ENCODE results near the gene PPA1. TPM values are rescaled to one million over a fixed set of nuclear protein-coding genes. Genes with fewer than 3 reads are reported as not detected.
"Not testable (repeated sequence)": the region's sequence is repeated elsewhere in the genome, so short reads cannot be mapped to it uniquely, and the experiment has no call there.

The PPA1 gene
- total RNA-seq, 5 donors from 2014 or later (not counting 1 experiment from before 2014, with no cell fraction given), result 56.7 to 78.4 (median 64.4) TPM

GRCh38 chr10:70227548-70228320 lies 5.5 kb downstream of the PPA1 start:
- no peaks in the 10 kb centered on the region for H3K27me3 Mint-ChIP-seq
- no peaks in the 10 kb centered on the region for H3K27me3 ChIP-seq (replicated peaks in 1 of 2; ENCODE audit: control insufficient read depth in 2 of 2, extremely low read depth in 1 of 2, insufficient read depth in 2 of 2, low read length in 1 of 2)
- POLR2A ChIA-PET, result no interaction called here
- H3K4me1 Mint-ChIP-seq, result peaks cover 23 to 41% (median 36%) of the 10 kb centered on the region in 3 donors
- no peaks in the 10 kb centered on the region for H3K9me3 Mint-ChIP-seq
- no CpG with 5 or more reads among the region's 3 CpGs for WGBS (ENCODE audit: insufficient coverage)
- no peak overlapping the region for H3K4me3 Mint-ChIP-seq
- no peak overlapping the region for H3K27ac ChIP-seq (ENCODE audit: low read length)
- peaks cover 10% of the 10 kb centered on the region for H3K36me3 Mint-ChIP-seq
- H3K9me3 ChIP-seq, result no peaks in the 10 kb centered on the region
- peaks cover 3 to 17% of the 10 kb centered on the region in 2 experiments for H3K4me1 ChIP-seq (ENCODE audit: control insufficient read depth in 1 of 2, extremely low read depth in 1 of 2, insufficient read depth in 2 of 2, low read length in 2 of 2)
- DNase-seq (no peak), ATAC-seq (replicated peaks in 1 of 4) (no peak)
- H3K27ac Mint-ChIP-seq, result no peak overlapping the region
- no peak overlapping the region for H3K4me3 ChIP-seq (ENCODE audit: control insufficient read depth in 1 of 2, extremely low read depth in 1 of 2, low read length in 1 of 2)
- H3K36me3 ChIP-seq (ENCODE audit: control insufficient read depth in 2 of 2, extremely low read depth in 1 of 2, insufficient read depth in 1 of 2, low read length in 1 of 2), result peaks cover 0 to 2% of the 10 kb centered on the region in 2 donors
- CTCF ChIA-PET, result interaction anchor here (1.2 to 2.7 kb wide), 2 partner anchors 137 kb away, joined by 4 to 11 read pairs; no protein-coding TSS in a partner anchor

- H3K4me3 Mint-ChIP-seq, result no peak overlapping the region
- 90% methylated on average over 2 of the region's 2 CpGs for WGBS (ENCODE audit: insufficient coverage)
- ChIA-PET POLR2A (interaction anchor here in 1 of 2 donors (0.6 kb wide), 1 partner anchor 74 kb away, joined by 3 read pairs; no protein-coding TSS in a partner anchor), CTCF (interaction anchor here (0.7 to 2.8 kb wide), 5 partner anchors 50 to 141 kb away, joined by 4 to 8 read pairs (median 7); partner anchors contain the start of gene TYSND1 (in 1 of the 2))
- peaks cover 8% of the 10 kb centered on the region for H3K36me3 Mint-ChIP-seq
- H3K27me3 ChIP-seq (replicated peaks in 1 of 2; ENCODE audit: control insufficient read depth in 2 of 2, extremely low read depth in 1 of 2, insufficient read depth in 2 of 2, low read length in 1 of 2), result no peaks in the 10 kb centered on the region
- ATAC-seq (replicated peaks in 1 of 4) (no peak), DNase-seq (no peak)
- no peak overlapping the region for H3K27ac Mint-ChIP-seq
- H3K9me3 Mint-ChIP-seq, result no peaks in the 10 kb centered on the region
- peaks cover 0 to 1% of the 10 kb centered on the region in 2 donors for H3K36me3 ChIP-seq (ENCODE audit: control insufficient read depth in 2 of 2, extremely low read depth in 1 of 2, insufficient read depth in 1 of 2, low read length in 1 of 2)
- H3K9me3 ChIP-seq, result no peaks in the 10 kb centered on the region
- no peak overlapping the region for H3K27ac ChIP-seq (ENCODE audit: low read length)
- peaks cover 3 to 8% of the 10 kb centered on the region in 2 experiments for H3K4me1 ChIP-seq (ENCODE audit: control insufficient read depth in 1 of 2, extremely low read depth in 1 of 2, insufficient read depth in 2 of 2, low read length in 2 of 2)
- peaks cover 16 to 30% (median 22%) of the 10 kb centered on the region in 3 donors for H3K4me1 Mint-ChIP-seq
- H3K27me3 Mint-ChIP-seq, result no peaks in the 10 kb centered on the region
- no peak overlapping the region for H3K4me3 ChIP-seq (ENCODE audit: control insufficient read depth in 1 of 2, extremely low read depth in 1 of 2, low read length in 1 of 2)
Measured at GRCh38 chr10:70223728-70224127, 9.5 kb downstream of the PPA1 start.

GRCh38 chr10:70222811-70223447 lies 10.3 kb downstream of the PPA1 start:
- H3K4me1 ChIP-seq (ENCODE audit: control insufficient read depth in 1 of 2, extremely low read depth in 1 of 2, insufficient read depth in 2 of 2, low read length in 2 of 2); H3K4me3 ChIP-seq (ENCODE audit: control insufficient read depth in 1 of 2, extremely low read depth in 1 of 2, low read length in 1 of 2); ATAC-seq (replicated peaks in 1 of 4); H3K36me3 ChIP-seq (ENCODE audit: control insufficient read depth in 2 of 2, extremely low read depth in 1 of 2, insufficient read depth in 1 of 2, low read length in 1 of 2); H3K27ac ChIP-seq (ENCODE audit: low read length); H3K27me3 Mint-ChIP-seq; POLR2A ChIA-PET; H3K9me3 Mint-ChIP-seq; DNase-seq; H3K4me3 Mint-ChIP-seq; H3K9me3 ChIP-seq; H3K27me3 ChIP-seq (replicated peaks in 1 of 2; ENCODE audit: control insufficient read depth in 2 of 2, extremely low read depth in 1 of 2, insufficient read depth in 2 of 2, low read length in 1 of 2): not testable (repeated sequence)
- peak overlapping the region; percentile 68 to 83 for H3K27ac Mint-ChIP-seq
- no CpG with 5 or more reads among the region's 9 CpGs for WGBS (ENCODE audit: insufficient coverage)
- peaks cover 11% of the 10 kb centered on the region for H3K36me3 Mint-ChIP-seq
- H3K4me1 Mint-ChIP-seq, result peaks cover 16 to 25% (median 18%) of the 10 kb centered on the region in 3 donors
- CTCF ChIA-PET, result interaction anchor here (0.6 to 4.2 kb wide), 14 partner anchors 9 to 655 kb away, joined by 3 to 177 read pairs (median 4); partner anchors contain the start of gene TYSND1 (in 1 of the 2)

- no peaks in the 10 kb centered on the region for H3K27me3 ChIP-seq (replicated peaks in 1 of 2; ENCODE audit: control insufficient read depth in 2 of 2, extremely low read depth in 1 of 2, insufficient read depth in 2 of 2, low read length in 1 of 2)
- no peak for ATAC-seq (replicated peaks in 1 of 4)
- no peaks in the 10 kb centered on the region for H3K9me3 ChIP-seq
- no peak for DNase-seq
- Mint-ChIP-seq H3K27ac (no peak overlapping the region), H3K4me3 (no peak overlapping the region), H3K27me3 (no peaks in the 10 kb centered on the region), H3K4me1 (peaks cover 16 to 23% (median 17%) of the 10 kb centered on the region in 3 donors), H3K36me3 (peaks cover 11% of the 10 kb centered on the region), H3K9me3 (no peaks in the 10 kb centered on the region)
- POLR2A ChIA-PET, result interaction anchor here (0.7 kb wide), 2 partner anchors 11 to 45 kb away, joined by 3 to 6 read pairs; no protein-coding TSS in a partner anchor
- peaks cover 3 to 8% of the 10 kb centered on the region in 2 experiments for H3K4me1 ChIP-seq (ENCODE audit: control insufficient read depth in 1 of 2, extremely low read depth in 1 of 2, insufficient read depth in 2 of 2, low read length in 2 of 2)
- H3K27ac ChIP-seq (ENCODE audit: low read length), result no peak overlapping the region
- peaks cover 0 to 7% of the 10 kb centered on the region in 2 donors for H3K36me3 ChIP-seq (ENCODE audit: control insufficient read depth in 2 of 2, extremely low read depth in 1 of 2, insufficient read depth in 1 of 2, low read length in 1 of 2)
- CTCF ChIA-PET, result interaction anchor here (0.6 to 4.2 kb wide), 25 partner anchors 8 to 656 kb away, joined by 3 to 177 read pairs (median 4); partner anchors contain the start of genes TYSND1 (in 2 of the 2), EIF4EBP2 (in 1 of the 2) and PPA1 (in 1 of the 2)
- WGBS (ENCODE audit: insufficient coverage), result no CpG with 5 or more reads among the region's 3 CpGs
- no peak overlapping the region for H3K4me3 ChIP-seq (ENCODE audit: control insufficient read depth in 1 of 2, extremely low read depth in 1 of 2, low read length in 1 of 2)
Measured at GRCh38 chr10:70222340-70222794, 10.9 kb downstream of the PPA1 start.

GRCh38 chr10:70221030-70221429 lies 12.2 kb downstream of the PPA1 start:
- Mint-ChIP-seq H3K4me1 (peaks cover 14 to 18% (median 16%) of the 10 kb centered on the region in 3 donors), H3K36me3 (peaks cover 11% of the 10 kb centered on the region), H3K27ac (peak overlapping the region; percentile 83 to 85), H3K4me3 (peak overlapping the region in 1 of 3 donors; percentile 56), H3K9me3 (no peaks in the 10 kb centered on the region), H3K27me3 (no peaks in the 10 kb centered on the region)
- ChIA-PET POLR2A (interaction anchor here (0.6 to 1.0 kb wide), 4 partner anchors 11 to 716 kb away, joined by 3 to 4 read pairs (median 4); no protein-coding TSS in a partner anchor), CTCF (interaction anchor here (0.6 to 4.2 kb wide), 33 partner anchors 9 to 204 kb away, joined by 3 to 177 read pairs (median 4); partner anchors contain the start of genes EIF4EBP2 (in 1 of the 2), PPA1 (in 1 of the 2) and TYSND1 (in 1 of the 2))
- DNase-seq (no peak), ATAC-seq (replicated peaks in 1 of 4) (no peak)
- Histone ChIP-seq H3K27ac (ENCODE audit: low read length) (peak overlapping the region; percentile 6), H3K4me3 (ENCODE audit: control insufficient read depth in 1 of 2, extremely low read depth in 1 of 2, low read length in 1 of 2) (no peak overlapping the region), H3K36me3 (ENCODE audit: control insufficient read depth in 2 of 2, extremely low read depth in 1 of 2, insufficient read depth in 1 of 2, low read length in 1 of 2) (peaks cover 0 to 15% of the 10 kb centered on the region in 2 donors), H3K4me1 (ENCODE audit: control insufficient read depth in 1 of 2, extremely low read depth in 1 of 2, insufficient read depth in 2 of 2, low read length in 2 of 2) (peaks cover 3 to 6% of the 10 kb centered on the region in 2 experiments), H3K9me3 (no peaks in the 10 kb centered on the region), H3K27me3 (replicated peaks in 1 of 2; ENCODE audit: control insufficient read depth in 2 of 2, extremely low read depth in 1 of 2, insufficient read depth in 2 of 2, low read length in 1 of 2) (no peaks in the 10 kb centered on the region)
- 29% methylated on average over 1 of the region's 1 CpG for WGBS (ENCODE audit: insufficient coverage)

GRCh38 chr10:70212879-70213278 lies 20.4 kb downstream of the PPA1 start:
- Mint-ChIP-seq H3K9me3 (no peaks in the 10 kb centered on the region), H3K27ac (no peak overlapping the region), H3K4me1 (no peaks in the 10 kb centered on the region), H3K27me3 (no peaks in the 10 kb centered on the region), H3K36me3 (peaks cover 30% of the 10 kb centered on the region), H3K4me3 (no peak overlapping the region)
- Histone ChIP-seq H3K27me3 (replicated peaks in 1 of 2; ENCODE audit: control insufficient read depth in 2 of 2, extremely low read depth in 1 of 2, insufficient read depth in 2 of 2, low read length in 1 of 2) (no peaks in the 10 kb centered on the region), H3K27ac (ENCODE audit: low read length) (no peak overlapping the region), H3K4me3 (ENCODE audit: control insufficient read depth in 1 of 2, extremely low read depth in 1 of 2, low read length in 1 of 2) (no peak overlapping the region), H3K36me3 (ENCODE audit: control insufficient read depth in 2 of 2, extremely low read depth in 1 of 2, insufficient read depth in 1 of 2, low read length in 1 of 2) (peaks cover 7 to 47% of the 10 kb centered on the region in 2 donors), H3K4me1 (ENCODE audit: control insufficient read depth in 1 of 2, extremely low read depth in 1 of 2, insufficient read depth in 2 of 2, low read length in 2 of 2) (no peaks in the 10 kb centered on the region), H3K9me3 (no peaks in the 10 kb centered on the region)
- DNase-seq (no peak), ATAC-seq (replicated peaks in 1 of 4) (no peak)
- POLR2A ChIA-PET, result no interaction called here
- CTCF ChIA-PET, result interaction anchor here in 1 of 2 donors (0.5 kb wide), 1 partner anchor 12 kb away, joined by 5 read pairs; no protein-coding TSS in a partner anchor
- no CpG with 5 or more reads among the region's 1 CpG for WGBS (ENCODE audit: insufficient coverage)

All from T-cell (primary cell).